HepG2 (cell line): ENCODE data around the gene P3H3. TPM values are rescaled to one million over a fixed set of nuclear protein-coding genes. Genes with fewer than 3 reads are reported as not detected.

Experiments used
- ATF5 ChIP-seq: sonication (generic); formaldehyde crosslinking; IDR thresholded peaks from 2 replicates; pipeline ENCODE4 v1.4.0; 2020; ENCODE audit warnings: mild to moderate bottlenecking, low read depth, missing genetic modification reagents
- FOXO1 ChIP-seq: sonication (generic); formaldehyde crosslinking; IDR thresholded peaks from 2 replicates; pipeline ENCODE4 v1.4.0; 2020; ENCODE audit warnings: missing genetic modification reagents
- HDAC1 ChIP-seq: sonication (generic); formaldehyde crosslinking; IDR thresholded peaks from 2 replicates; pipeline ENCODE4 v1.5.1; 2020; ENCODE audit warnings: mild to moderate bottlenecking, missing genetic modification reagents
- KLF13 ChIP-seq: sonication (generic); formaldehyde crosslinking; IDR thresholded peaks from 2 replicates; pipeline ENCODE4 v1.4.0; 2020; ENCODE audit warnings: mild to moderate bottlenecking, missing genetic modification reagents
- KLF16 ChIP-seq, 2 experiments: sonication (generic) in 1 of 2; formaldehyde crosslinking in 1 of 2; IDR thresholded peaks; 2 replicates each; pipeline versions ENCODE4 v1.6.1 to v1.8.0; 2016 to 2023; ENCODE audit warnings: missing genetic modification reagents in 2 of 2, missing compliant biosample characterization in 1 of 2
- NPAS2 ChIP-seq: sonication (generic); formaldehyde crosslinking; IDR thresholded peaks from 2 replicates; pipeline ENCODE4 v1.8.0; 2022; ENCODE audit warnings: mild to moderate bottlenecking, missing genetic modification reagents, borderline replicate concordance
- SAFB2 ChIP-seq: sonication (generic); formaldehyde crosslinking; IDR thresholded peaks from 2 replicates; pipeline ENCODE4 v1.5.1; 2020; ENCODE audit warnings: missing genetic modification reagents, low read depth, mild to moderate bottlenecking, borderline replicate concordance
- ZBTB1 ChIP-seq: sonication (generic); formaldehyde crosslinking; IDR thresholded peaks from 2 replicates; pipeline ENCODE4 v1.4.0; 2020; ENCODE audit warnings: missing genetic modification reagents, borderline replicate concordance
- ZNF136 ChIP-seq: sonication (generic); formaldehyde crosslinking; IDR thresholded peaks from 2 replicates; pipeline ENCODE4 v1.8.1; 2022; ENCODE audit warnings: low read depth, mild to moderate bottlenecking, moderate library complexity, missing genetic modification reagents
- ZNF260 ChIP-seq: sonication (generic); formaldehyde crosslinking; IDR thresholded peaks from 2 replicates; pipeline ENCODE4 v1.4.0; 2020; ENCODE audit warnings: missing genetic modification reagents, low read depth, mild to moderate bottlenecking, borderline replicate concordance
- ZSCAN29 ChIP-seq: sonication (generic); formaldehyde crosslinking; conservative IDR thresholded peaks from 2 replicates; pipeline ENCODE4 v1.4.0; 2020; ENCODE audit warnings: mild to moderate bottlenecking, missing genetic modification reagents
- polyA plus RNA-seq, 8 experiments: library from polyadenylated mRNA; depleted of rRNA in 3 of 8; stranded (reverse) in 7 of 8; unstranded in 1 of 8; fragments of >200 nt; fragmentation: Illumina TruSeq in 4 of 8; extraction: Trizol in 4 of 8; gene quantifications; 2 replicates each; pipeline versions ENCODE4 v1.2.1 to v1.2.3, GENCODE V29; 2011 to 2016; ENCODE audit warnings: low read depth in 4 of 8, missing spikeins in 1 of 8, mixed read lengths in 1 of 8; ENCODE audit not compliant: insufficient read depth in 1 of 8
- total RNA-seq, 5 experiments: library from RNA; depleted of rRNA; stranded (reverse); fragments of >200 nt; fragmentation: Illumina TruSeq; extraction: Trizol; gene quantifications; 2 replicates each; pipeline ENCODE4 v1.2.3, GENCODE V29; 2016; ENCODE audit warnings: low read depth in 1 of 5
- TF ChIP-seq, protein P1 (sequence below): sonication (generic); formaldehyde crosslinking; IDR thresholded peaks from 2 replicates; pipeline ENCODE4 v1.4.0; 2020; ENCODE audit warnings: missing genetic modification reagents
- TF ChIP-seq, protein P2 (sequence below): sonication (generic); formaldehyde crosslinking; IDR thresholded peaks from 2 replicates; pipeline ENCODE4 v1.5.0; 2020; ENCODE audit warnings: mild to moderate bottlenecking, missing genetic modification reagents, borderline replicate concordance

P3H3 gene
- total and polyA plus RNA-seq, 2 of the 13 experiments (the other 11 are each of a cell fraction or from before 2014, with no cell fraction given), result 20.1 to 20.5 TPM

- TF ChIP-seq, protein P1, sequence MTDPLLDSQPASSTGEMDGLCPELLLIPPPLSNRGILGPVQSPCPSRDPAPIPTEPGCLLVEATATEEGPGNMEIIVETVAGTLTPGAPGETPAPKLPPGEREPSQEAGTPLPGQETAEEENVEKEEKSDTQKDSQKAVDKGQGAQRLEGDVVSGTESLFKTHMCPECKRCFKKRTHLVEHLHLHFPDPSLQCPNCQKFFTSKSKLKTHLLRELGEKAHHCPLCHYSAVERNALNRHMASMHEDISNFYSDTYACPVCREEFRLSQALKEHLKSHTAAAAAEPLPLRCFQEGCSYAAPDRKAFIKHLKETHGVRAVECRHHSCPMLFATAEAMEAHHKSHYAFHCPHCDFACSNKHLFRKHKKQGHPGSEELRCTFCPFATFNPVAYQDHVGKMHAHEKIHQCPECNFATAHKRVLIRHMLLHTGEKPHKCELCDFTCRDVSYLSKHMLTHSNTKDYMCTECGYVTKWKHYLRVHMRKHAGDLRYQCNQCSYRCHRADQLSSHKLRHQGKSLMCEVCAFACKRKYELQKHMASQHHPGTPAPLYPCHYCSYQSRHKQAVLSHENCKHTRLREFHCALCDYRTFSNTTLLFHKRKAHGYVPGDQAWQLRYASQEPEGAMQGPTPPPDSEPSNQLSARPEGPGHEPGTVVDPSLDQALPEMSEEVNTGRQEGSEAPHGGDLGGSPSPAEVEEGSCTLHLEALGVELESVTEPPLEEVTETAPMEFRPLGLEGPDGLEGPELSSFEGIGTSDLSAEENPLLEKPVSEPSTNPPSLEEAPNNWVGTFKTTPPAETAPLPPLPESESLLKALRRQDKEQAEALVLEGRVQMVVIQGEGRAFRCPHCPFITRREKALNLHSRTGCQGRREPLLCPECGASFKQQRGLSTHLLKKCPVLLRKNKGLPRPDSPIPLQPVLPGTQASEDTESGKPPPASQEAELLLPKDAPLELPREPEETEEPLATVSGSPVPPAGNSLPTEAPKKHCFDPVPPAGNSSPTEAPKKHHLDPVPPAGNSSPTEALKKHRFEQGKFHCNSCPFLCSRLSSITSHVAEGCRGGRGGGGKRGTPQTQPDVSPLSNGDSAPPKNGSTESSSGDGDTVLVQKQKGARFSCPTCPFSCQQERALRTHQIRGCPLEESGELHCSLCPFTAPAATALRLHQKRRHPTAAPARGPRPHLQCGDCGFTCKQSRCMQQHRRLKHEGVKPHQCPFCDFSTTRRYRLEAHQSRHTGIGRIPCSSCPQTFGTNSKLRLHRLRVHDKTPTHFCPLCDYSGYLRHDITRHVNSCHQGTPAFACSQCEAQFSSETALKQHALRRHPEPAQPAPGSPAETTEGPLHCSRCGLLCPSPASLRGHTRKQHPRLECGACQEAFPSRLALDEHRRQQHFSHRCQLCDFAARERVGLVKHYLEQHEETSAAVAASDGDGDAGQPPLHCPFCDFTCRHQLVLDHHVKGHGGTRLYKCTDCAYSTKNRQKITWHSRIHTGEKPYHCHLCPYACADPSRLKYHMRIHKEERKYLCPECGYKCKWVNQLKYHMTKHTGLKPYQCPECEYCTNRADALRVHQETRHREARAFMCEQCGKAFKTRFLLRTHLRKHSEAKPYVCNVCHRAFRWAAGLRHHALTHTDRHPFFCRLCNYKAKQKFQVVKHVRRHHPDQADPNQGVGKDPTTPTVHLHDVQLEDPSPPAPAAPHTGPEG, result no peak
- TF ChIP-seq, protein P2, sequence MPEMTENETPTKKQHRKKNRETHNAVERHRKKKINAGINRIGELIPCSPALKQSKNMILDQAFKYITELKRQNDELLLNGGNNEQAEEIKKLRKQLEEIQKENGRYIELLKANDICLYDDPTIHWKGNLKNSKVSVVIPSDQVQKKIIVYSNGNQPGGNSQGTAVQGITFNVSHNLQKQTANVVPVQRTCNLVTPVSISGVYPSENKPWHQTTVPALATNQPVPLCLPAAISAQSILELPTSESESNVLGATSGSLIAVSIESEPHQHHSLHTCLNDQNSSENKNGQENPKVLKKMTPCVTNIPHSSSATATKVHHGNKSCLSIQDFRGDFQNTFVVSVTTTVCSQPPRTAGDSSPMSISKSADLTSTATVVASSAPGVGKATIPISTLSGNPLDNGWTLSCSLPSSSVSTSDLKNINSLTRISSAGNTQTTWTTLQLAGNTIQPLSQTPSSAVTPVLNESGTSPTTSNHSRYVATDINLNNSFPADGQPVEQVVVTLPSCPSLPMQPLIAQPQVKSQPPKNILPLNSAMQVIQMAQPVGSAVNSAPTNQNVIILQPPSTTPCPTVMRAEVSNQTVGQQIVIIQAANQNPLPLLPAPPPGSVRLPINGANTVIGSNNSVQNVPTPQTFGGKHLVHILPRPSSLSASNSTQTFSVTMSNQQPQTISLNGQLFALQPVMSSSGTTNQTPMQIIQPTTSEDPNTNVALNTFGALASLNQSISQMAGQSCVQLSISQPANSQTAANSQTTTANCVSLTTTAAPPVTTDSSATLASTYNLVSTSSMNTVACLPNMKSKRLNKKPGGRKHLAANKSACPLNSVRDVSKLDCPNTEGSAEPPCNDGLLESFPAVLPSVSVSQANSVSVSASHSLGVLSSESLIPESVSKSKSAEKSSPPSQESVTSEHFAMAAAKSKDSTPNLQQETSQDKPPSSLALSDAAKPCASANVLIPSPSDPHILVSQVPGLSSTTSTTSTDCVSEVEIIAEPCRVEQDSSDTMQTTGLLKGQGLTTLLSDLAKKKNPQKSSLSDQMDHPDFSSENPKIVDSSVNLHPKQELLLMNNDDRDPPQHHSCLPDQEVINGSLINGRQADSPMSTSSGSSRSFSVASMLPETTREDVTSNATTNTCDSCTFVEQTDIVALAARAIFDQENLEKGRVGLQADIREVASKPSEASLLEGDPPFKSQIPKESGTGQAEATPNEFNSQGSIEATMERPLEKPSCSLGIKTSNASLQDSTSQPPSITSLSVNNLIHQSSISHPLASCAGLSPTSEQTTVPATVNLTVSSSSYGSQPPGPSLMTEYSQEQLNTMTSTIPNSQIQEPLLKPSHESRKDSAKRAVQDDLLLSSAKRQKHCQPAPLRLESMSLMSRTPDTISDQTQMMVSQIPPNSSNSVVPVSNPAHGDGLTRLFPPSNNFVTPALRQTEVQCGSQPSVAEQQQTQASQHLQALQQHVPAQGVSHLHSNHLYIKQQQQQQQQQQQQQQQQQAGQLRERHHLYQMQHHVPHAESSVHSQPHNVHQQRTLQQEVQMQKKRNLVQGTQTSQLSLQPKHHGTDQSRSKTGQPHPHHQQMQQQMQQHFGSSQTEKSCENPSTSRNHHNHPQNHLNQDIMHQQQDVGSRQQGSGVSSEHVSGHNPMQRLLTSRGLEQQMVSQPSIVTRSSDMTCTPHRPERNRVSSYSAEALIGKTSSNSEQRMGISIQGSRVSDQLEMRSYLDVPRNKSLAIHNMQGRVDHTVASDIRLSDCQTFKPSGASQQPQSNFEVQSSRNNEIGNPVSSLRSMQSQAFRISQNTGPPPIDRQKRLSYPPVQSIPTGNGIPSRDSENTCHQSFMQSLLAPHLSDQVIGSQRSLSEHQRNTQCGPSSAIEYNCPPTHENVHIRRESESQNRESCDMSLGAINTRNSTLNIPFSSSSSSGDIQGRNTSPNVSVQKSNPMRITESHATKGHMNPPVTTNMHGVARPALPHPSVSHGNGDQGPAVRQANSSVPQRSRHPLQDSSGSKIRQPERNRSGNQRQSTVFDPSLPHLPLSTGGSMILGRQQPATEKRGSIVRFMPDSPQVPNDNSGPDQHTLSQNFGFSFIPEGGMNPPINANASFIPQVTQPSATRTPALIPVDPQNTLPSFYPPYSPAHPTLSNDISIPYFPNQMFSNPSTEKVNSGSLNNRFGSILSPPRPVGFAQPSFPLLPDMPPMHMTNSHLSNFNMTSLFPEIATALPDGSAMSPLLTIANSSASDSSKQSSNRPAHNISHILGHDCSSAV (CRISPR knock-in tag), result no peak
- TF ChIP-seq ZNF260 (CRISPR knock-in tag) (no peak), ZNF136 (CRISPR knock-in tag) (no peak), ZBTB1 (CRISPR knock-in tag) (no peak), ZSCAN29 (CRISPR knock-in tag) (0 out of 2 replicates have a peak, but pooled peaks have one; percentile 36), NPAS2 (CRISPR knock-in tag) (no peak), HDAC1 (CRISPR knock-in tag) (peak; percentile 72), KLF13 (CRISPR knock-in tag) (0 out of 2 replicates have a peak, but pooled peaks have one; percentile 32), KLF16 (CRISPR knock-in tag; IDR thresholded peaks at IDR 0.05) (0 out of 4 replicates have a peak, but pooled peaks of 1 of the 2 experiments have one; percentile 29), ATF5 (CRISPR knock-in tag) (no peak; the same call in 1 of the 2 replicates), FOXO1 (CRISPR knock-in tag) (0 out of 2 replicates have a peak, but pooled peaks have one; percentile 25), SAFB2 (CRISPR knock-in tag) (no peak)
Observed at GRCh38 chr12:6828781-6829535, 751 bp downstream of the P3H3 start (continued).
